ENCODE data around the gene ITGB3. TPM values are rescaled to one million over a fixed set of nuclear protein-coding genes. Genes with fewer than 3 reads are reported as not detected.
A peak's percentile ranks its signal among the peaks of the same experiment; 100 is the strongest.

Gene ITGB3
- total RNA-seq, 4 donors from 2014 or later = 17.5 to 26.7 (median 22.1) TPM

DNA sequence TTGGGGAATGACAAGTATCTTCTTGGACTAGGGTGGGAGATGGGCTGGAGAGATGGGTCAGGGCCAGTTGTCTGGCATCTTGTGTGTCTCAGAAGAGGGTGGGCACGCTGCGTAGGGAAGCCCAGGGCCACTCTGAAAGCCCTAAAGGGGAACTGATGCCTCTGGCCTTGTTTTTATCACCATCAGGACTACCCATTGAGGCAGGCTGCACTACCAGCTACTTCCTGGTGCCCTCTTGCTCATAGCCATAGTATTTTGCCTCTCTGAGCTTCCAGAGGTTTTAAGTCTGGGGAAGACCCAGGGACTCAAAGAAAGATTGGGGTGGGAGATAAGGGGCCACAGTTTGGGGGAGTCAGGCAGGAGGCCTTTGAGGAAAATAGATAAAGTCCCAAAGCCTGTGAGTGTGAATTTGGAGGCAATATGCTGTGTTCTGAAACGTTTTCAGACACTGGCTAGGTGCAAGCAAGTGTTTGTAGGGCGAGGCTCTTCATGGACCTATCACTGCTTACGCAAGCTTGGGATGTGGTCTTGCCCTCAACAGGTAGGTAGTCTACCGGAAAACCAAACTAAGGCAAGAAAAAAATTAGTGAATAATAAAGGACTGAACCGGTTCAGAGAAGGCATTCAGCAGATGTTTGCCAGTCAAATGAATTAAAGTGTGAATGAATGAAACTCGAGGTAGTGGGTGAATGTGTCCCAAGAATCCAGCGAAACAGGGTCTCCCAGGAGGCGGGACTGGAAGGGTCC, 688 bp upstream of the ITGB3 start:
- H3K36me3 ChIP-seq = no peaks in the 10 kb centered on the region
- TF ChIP-seq EP300 (IDR thresholded peaks at IDR 0.05) = no peak
- TF ChIP-seq, protein P1, sequence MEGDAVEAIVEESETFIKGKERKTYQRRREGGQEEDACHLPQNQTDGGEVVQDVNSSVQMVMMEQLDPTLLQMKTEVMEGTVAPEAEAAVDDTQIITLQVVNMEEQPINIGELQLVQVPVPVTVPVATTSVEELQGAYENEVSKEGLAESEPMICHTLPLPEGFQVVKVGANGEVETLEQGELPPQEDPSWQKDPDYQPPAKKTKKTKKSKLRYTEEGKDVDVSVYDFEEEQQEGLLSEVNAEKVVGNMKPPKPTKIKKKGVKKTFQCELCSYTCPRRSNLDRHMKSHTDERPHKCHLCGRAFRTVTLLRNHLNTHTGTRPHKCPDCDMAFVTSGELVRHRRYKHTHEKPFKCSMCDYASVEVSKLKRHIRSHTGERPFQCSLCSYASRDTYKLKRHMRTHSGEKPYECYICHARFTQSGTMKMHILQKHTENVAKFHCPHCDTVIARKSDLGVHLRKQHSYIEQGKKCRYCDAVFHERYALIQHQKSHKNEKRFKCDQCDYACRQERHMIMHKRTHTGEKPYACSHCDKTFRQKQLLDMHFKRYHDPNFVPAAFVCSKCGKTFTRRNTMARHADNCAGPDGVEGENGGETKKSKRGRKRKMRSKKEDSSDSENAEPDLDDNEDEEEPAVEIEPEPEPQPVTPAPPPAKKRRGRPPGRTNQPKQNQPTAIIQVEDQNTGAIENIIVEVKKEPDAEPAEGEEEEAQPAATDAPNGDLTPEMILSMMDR (IDR thresholded peaks at IDR 0.05) = peak in 1 of 5 experiments; percentile 9
- peak overlapping the region; percentile 36 to 82 (median 71) for H3K4me3 ChIP-seq
- DNase-seq (ENCODE audit: low spot score in 2 of 2) = no peak
- 65 to 69% methylated on average over 10 of the region's 10 CpGs for WGBS, 2 donors
- H3K4me1 ChIP-seq = peaks cover 0 to 52% (median 4%) of the 10 kb centered on the region in 4 donors
- H3K27me3 ChIP-seq = no peaks in the 10 kb centered on the region
- H3K9me3 ChIP-seq = no peaks in the 10 kb centered on the region
- H3K27ac ChIP-seq = peak overlapping the region in 3 of 4 donors; percentile 73 to 89 (median 77)

DNA sequence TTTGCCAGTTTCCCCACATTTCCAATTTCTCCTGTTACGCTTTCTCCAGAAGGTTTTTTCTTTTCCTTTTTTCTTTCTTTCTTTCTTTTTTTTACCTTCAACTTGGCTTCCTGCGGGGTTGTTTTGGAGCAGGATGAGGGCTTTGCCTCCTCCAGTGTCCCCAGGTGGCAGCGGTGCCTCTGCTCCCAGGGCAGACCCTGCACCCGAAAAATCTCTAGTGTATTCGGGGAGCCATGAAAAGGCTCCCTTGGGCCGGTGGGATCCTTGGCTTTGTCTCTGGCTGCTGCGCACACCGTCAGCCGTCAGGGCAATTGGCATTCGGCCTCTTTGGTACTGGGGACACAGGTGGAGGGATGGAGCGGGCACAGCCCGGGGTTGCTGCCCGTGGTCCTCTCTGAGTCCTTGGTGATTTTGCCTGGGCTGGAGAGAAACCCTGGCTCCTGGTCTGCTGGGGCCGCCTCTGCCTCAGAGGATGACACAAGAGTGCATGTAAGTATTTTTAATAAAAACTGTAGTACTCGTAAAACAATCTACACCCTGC, 846 bp downstream of the ITGB3 start:
- Histone ChIP-seq H3K27me3 (no peaks in the 10 kb centered on the region), H3K36me3 (no peaks in the 10 kb centered on the region), H3K4me3 (peak overlapping the region; percentile 36 to 82 (median 71)), H3K9me3 (no peaks in the 10 kb centered on the region), H3K27ac (peak overlapping the region in 3 of 4 donors; percentile 73 to 89 (median 77)), H3K4me1 (peaks cover 0 to 57% (median 5%) of the 10 kb centered on the region in 4 donors)
- TF ChIP-seq POLR2A (IDR thresholded peaks at IDR 0.05) = no peak
- TF ChIP-seq, protein P1 (IDR thresholded peaks at IDR 0.05) = no peak
- TF ChIP-seq EP300 (IDR thresholded peaks at IDR 0.05) = no peak
- no peak for DNase-seq (ENCODE audit: low spot score in 2 of 2)
- WGBS, 2 donors = 18 to 23% methylated on average over 15 of the region's 15 CpGs

DNA sequence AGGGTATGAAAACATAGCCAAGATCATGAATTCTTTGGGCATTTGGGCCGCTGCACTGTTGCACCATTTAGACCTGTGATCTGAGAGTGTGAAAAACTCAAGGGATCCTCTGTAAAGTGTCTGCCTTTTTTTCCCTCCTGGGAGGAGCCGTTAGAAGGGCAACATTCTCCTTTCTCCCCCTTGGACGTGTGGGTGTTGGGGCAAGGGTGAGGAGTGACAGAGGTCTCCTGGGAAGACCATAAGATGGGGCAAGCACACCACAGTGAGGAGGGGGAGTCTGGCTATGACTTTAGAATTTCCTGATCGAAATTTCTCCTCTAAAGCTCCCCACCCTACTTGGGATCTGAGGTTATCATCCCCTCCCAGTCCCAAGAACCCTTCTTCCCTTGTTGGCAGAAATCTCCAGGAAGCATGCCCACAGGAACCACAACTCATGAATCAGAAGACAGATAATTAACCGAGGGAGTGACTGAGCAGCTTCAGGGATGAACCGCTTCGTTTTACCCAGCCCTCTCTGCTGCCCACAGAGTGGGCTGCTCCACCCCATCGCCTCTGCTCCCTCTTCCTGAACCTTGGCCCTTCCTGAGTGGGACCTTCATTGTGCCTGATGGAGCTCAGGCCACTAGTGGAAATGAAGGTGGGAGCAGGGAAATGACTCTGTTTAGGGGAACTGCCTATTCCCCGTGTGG, 4.2 kb downstream of the ITGB3 start:
- no peaks in the 10 kb centered on the region for H3K27me3 ChIP-seq
- no peaks in the 10 kb centered on the region for H3K9me3 ChIP-seq
- no peak overlapping the region for H3K4me3 ChIP-seq
- no peaks in the 10 kb centered on the region for H3K36me3 ChIP-seq
- H3K27ac ChIP-seq = peak overlapping the region in 2 of 4 donors; percentile 68
- peaks cover 0 to 49% (median 5%) of the 10 kb centered on the region in 4 donors for H3K4me1 ChIP-seq
- no peak for DNase-seq (ENCODE audit: low spot score in 2 of 2)
- TF ChIP-seq EP300 (IDR thresholded peaks at IDR 0.05) (no peak), POLR2A (IDR thresholded peaks at IDR 0.05) (no peak)
- TF ChIP-seq, protein P1 (IDR thresholded peaks at IDR 0.05) = no peak
- 25 to 39% methylated on average over 9 of the region's 9 CpGs for WGBS, 2 donors

DNA sequence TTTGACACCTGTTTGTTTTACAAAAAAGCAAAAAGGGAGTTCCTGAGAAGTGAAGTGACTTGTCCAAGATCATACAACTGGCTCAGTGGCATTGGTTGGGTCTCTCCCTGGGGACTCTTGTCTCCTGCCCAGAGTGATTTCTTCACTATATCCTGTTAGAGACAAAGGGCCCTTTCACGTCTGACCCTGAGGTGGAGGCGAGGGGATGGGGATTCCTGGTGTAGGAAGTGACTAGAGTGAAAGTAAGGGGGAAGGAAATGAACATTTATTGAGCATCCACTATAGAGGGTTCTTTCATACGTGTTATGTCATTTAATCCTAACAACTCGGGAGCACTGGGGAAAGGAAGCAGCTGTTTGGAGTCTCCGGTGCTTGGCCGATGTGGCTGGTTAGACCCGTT, 9.0 kb downstream of the ITGB3 start:
- Histone ChIP-seq H3K9me3 (no peaks in the 10 kb centered on the region), H3K27ac (no peak overlapping the region), H3K4me3 (no peak overlapping the region), H3K27me3 (no peaks in the 10 kb centered on the region), H3K36me3 (no peaks in the 10 kb centered on the region), H3K4me1 (peaks cover 0 to 28% (median 10%) of the 10 kb centered on the region in 4 donors)
- 56 to 57% methylated on average over 7 of the region's 7 CpGs for WGBS, 2 donors
- TF ChIP-seq EP300 (IDR thresholded peaks at IDR 0.05) (no peak), POLR2A (IDR thresholded peaks at IDR 0.05) (no peak)
- TF ChIP-seq, protein P1 (IDR thresholded peaks at IDR 0.05) = no peak
- no peak for DNase-seq (ENCODE audit: low spot score in 2 of 2)

DNA sequence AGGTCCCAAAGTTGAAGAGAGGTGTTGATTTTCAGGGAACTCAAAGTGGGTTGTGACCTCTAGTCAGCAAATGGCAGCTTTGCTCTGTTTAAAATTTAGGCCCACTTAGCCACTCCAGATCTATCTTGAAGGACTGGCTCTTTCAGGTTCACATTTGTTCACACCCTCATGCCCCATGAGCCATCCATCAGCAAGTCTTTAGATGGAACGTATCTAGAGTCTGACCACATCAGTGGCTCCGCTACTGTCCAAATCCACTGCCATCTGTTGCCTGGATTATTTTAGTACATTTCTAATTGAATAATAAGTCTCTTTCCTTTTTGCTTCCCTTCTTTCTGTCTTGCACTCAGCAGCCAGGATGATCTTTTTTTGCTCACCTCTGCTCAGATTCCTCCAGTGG, 10.5 kb downstream of the ITGB3 start:
- no peaks in the 10 kb centered on the region for H3K9me3 ChIP-seq
- H3K27me3 ChIP-seq = no peaks in the 10 kb centered on the region
- DNase-seq (ENCODE audit: low spot score in 2 of 2) = no peak
- TF ChIP-seq POLR2A (IDR thresholded peaks at IDR 0.05) = no peak
- no peak for TF ChIP-seq EP300 (IDR thresholded peaks at IDR 0.05)
- TF ChIP-seq, protein P1 (IDR thresholded peaks at IDR 0.05) = no peak
- no peaks in the 10 kb centered on the region for H3K36me3 ChIP-seq
- 91% methylated on average over 2 of the region's 2 CpGs for WGBS, 2 donors
- peaks cover 0 to 29% (median 9%) of the 10 kb centered on the region in 4 donors for H3K4me1 ChIP-seq
- no peak overlapping the region for H3K27ac ChIP-seq
- H3K4me3 ChIP-seq = no peak overlapping the region
